GM18508 (cell line): ENCODE measurements around the gene EEIG1.
"Not testable (repeated sequence)": the region's sequence is repeated elsewhere in the genome, so short reads cannot be mapped to it uniquely, and the experiment has no call there.

ENCODE experiments used
- ATAC-seq: cut with Tn5 transposase; IDR thresholded peaks from one replicate; pipeline ENCODE4 v1.9.1; 2021; ENCODE audit warnings: moderate number of reproducible peaks; ENCODE audit not compliant: insufficient read depth, unreplicated experiment

EEIG1 gene

DNA sequence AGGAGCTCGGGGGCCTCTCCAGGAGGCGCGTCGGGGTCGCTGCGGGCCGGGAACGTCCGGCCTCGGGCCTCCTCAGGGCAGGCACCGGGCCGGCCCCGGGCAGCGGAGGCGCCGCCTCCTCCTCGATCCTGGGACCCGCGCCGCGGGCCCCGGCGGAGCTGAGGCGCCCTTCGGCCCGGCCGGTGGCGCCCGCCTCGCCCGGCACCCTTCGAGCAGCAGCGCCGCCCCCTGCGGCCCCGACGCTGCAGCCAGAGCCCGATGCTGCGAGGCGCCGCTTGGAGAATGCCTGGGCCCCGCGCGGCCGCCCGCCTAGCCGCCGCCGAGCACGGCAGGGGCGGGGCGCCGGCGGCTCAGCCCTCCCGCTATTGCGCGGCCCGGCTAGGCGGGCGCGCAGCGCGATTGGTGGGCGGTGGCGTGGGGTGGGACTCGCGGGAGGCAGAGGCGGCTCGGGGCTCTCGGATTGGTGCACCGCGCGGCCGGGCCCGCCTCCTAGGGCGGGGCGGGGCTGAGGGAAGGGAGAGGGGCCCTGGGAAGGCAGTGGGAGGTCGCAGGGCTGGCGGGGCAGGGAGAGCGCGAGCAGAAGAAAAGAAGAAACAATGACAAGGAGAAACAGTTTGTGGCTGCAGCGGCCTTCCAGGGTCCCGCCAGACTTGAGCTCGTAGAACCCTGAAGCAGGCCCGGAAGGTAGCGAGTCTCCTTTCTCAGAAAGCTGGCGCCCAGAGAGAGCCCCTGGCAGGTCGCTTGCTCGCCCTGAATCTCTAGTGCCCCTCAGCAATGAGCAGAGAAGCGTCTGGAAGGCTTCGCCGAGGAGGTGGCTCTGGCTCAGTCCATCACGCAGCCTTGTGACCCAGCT lies at the start of gene EEIG1:
Gene EEIG1, minus strand, starts transcription at position 284 of the 853 bp plus-strand sequence. CDS start 852 bp downstream, outside the sequence.
- no peak for ATAC-seq

DNA sequence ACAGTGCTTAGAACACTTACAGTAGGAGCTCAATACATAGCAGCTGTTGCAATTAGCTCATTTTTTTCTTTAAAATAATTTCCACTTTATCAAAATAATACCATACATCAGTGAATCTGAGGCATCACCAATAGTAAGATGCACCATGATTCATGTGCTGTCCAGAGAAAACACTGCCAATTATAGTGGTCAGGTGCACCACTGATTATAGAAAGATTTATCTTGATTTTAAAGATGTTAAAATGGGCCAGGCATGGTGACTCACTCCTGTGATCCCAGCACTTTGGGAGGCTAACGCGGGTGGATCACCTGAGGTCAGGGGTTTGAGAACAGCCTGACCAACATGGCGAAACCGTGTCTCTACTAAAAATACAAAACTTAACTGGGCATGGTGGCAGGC lies 46.9 kb upstream of the EEIG1 start:
- ATAC-seq = no peak

DNA sequence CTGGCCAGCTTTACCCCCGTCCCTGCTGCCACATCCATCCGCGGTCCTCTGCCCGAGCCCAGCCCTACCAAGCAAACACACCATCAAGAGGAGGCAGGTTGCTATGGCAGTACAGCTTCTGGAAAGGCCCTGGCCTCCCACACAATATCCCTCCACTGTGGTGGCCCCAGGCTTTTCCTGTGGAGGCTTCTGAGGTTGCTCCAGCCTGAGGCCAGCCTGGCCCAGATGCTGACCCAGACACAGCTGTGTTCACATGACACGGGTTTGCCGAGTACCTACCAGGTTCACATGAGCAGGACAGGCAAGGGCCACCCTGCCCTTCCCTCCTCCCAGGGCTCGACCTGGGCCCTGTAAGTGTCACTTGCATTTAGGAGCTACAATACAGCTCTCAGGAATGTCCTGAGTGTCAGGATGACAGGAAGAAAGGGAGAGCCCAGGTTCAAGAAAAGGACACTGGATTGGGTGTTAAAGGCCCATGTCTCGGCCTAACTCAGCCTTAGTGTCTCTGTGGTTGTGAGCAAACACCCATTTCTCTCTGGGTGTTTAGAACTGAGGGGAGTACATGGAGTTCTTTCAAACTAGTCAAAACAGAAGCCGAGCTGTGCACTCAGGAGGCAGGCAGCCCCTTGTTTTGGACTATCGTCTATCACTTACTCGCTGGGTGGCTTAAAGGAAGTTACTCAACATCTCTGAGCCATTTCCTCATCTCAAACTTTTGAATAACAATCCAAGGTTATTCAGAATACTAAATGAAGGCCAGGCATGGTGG lies 46.2 kb upstream of the EEIG1 start:
- ATAC-seq = no peak

DNA sequence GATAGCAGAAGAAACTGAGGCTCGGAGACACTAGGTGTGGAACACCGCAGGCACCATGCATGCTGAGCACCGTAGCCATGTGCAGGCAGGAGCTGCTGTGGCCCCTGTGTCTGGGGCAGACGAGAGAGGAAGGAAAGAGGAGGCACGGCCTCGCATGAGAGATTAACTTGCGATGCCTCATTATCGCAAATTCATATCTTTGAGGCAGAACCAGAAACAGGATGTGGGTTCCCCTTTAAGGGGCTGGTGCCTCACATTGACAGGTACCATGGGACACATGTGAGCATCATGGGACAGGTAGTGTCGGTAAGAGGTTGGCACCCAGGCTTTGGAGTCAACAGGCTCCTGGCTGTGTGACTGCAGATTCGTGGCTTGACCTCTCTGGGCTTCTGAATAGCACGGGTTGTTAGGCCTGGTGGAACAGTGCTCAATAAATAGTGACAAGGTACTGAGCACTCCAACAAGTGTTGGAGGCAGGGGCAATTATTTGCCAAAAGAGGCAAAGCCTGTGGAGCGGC lies 45.5 kb upstream of the EEIG1 start:
- ATAC-seq = no peak

DNA sequence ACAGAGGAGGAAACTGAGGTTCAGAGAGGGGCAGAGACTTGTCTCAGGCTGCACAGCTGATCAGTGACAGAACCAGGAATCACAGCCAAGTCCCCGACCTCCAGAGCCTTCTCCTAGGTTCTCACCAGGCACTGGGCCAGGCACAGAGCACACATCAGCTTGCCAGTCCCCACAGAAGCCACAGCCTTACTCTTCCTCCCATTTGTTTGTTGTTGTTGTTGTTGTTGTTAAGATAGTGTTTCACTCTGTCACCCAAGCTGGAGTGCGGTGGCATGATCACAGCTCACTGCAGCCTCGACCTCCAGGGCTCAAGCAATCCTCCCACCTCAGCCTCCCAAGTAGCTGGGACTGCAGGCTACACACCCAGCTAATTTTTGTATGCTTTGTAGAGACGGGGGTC lies 44.9 kb upstream of the EEIG1 start:
- ATAC-seq = no peak

DNA sequence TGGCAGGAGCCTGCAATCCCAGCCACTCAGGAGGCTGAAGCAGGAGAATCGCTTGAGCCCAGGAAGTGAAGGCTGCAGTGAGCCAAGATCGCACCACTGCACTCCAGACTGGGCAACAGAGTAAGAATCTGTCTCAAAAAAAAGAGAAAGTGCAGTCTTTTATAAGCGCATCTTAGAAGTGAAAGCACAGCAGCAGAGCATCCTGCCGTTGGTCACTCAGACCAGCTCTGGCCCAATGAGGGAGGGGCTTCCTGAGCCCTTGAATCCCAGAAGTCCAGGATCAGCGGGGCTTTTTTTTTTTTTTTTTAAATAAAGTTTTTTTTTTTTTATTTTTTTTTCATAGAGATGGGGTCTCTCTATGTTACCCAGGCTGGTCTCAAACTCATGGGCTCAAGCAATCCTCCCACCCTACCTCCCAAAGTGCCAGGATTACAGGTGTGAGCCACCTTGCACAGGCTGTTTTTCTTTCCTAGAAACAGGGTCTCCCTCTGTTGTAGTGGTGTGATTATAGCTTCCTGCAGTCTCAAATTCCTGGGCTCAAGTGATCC lies 44.0 kb upstream of the EEIG1 start:
- no peak for ATAC-seq

DNA sequence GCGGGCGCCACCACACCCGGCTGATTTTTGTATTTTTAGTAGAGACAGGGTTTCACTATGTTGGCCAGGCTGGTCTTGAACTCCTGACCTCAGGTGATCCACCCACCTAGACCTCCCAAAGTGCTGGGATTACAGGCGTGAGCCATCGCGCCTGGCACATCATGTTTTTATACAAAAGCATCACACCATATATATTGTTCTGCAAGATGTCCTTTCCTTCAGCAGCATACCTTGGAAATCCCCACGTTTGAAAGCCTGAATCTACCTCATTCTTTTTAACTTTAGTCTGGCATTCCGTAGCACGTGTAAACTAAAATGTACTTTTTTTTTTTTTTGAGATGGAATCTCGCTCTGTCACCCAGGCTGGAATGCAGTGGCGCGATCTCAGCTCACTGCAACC lies 42.9 kb upstream of the EEIG1 start:
- ATAC-seq = not testable (repeated sequence)

DNA sequence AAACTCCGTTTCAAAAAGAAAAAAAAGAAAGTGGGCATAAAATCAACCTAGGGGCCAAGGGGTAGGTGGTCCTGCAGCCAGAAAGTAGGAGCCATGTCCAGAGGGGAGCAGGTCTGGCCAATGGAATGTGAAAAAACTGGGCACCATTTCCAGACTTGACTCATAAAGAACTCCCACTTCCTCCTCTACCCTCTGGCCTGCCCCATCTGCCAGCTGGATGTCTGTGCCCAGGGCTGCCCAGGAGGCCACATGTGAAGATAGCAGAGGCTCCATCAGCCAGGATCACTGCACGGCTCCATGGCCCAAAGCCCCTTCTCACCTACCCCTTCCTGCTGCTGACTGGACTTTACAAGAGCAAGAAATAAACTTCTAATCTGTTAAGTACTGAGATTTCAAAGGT lies 42.1 kb upstream of the EEIG1 start:
- ATAC-seq = no peak

DNA sequence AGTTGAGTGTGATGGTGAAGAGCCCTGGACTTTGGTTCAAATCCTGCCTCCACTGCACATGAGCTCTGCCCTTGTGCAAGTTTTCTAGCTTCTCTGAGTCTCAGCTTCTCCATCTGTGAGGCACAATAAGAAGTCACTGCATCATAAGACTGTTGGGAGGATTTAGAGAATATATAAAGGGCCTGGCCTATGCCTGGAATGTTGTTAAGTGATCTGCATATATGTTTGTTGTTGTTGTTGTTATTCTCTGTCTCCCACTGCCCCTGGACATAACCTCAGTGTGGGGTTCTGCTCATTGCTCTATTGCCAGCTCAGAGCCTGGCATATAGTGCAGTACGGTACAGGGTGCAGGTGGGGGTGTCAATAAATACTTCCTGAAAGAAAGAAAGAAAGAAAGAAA lies 40.3 kb upstream of the EEIG1 start:
- no peak for ATAC-seq

DNA sequence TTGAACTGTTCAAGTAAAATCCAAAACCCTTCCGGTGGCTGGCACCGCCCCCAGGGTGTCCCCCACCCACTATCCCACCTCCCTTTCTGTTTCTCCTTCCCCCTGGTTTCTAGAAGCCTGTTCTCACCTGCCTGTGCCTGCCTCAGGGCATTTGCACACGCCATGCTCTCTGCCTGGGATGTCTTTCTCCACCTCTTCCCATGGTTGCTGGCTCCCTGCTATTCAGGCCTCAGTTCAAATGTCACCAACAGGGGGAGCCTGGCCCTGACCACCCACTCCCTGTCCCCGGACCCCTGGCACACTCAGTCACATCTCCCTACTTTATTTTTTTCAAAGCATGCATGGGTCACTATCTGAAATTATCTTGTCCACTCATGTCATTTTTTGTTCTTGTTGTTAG lies 39.9 kb upstream of the EEIG1 start:
- no peak for ATAC-seq

DNA sequence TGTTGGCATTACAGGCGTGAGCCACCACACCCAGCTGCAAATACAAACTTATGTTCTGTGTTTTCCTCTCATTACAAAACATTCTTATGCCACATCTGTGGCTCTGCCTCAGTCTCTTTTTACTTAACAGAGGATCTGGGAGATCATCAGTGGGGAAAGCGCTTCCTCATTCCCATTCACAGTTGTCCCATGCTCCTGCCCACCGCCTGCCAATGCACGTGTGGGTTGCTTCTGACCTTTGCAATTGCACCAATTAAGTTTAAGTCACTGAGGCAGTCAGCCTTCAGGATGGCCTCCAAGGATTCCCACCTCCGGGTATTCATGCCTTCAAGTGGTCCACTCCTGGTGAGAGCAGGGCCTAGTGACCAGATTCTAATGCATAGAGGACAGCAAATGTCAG lies 34.9 kb upstream of the EEIG1 start:
- ATAC-seq = no peak

DNA sequence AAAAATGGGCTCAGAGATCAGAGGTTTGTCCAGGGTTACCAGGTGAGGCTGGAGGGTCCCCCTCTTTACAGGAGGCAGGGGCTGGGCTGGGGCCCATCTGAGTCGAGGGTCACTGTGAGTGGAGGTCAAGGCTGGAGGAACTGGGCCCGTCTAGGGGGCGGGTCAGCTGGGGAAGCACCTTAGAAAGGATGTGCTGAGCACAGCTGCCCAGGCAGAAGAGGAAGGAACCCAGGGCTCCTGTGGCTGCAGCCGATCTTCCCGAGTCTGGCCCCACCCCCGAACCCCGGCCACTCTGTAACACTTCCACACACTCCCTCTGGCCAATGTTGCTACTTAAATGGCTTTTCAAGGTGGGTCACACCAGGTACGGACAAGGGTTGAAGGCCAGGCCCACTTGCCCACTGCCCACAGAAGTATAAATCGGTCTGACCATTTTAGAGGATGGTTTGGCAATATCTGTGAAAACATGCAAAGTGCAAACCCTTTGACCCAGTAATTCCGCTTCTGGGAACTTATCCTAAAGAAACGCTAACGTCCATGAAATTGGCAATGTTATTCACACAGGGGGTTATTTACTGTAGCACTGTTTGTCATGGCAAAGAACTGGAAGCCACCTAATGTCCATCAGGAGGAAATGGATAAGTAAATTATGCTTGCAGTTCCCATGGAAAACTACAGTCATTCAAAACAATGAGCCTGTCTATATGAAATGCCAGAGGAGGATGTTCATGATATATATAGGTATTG lies 30.5 kb upstream of the EEIG1 start:
- ATAC-seq = no peak

DNA sequence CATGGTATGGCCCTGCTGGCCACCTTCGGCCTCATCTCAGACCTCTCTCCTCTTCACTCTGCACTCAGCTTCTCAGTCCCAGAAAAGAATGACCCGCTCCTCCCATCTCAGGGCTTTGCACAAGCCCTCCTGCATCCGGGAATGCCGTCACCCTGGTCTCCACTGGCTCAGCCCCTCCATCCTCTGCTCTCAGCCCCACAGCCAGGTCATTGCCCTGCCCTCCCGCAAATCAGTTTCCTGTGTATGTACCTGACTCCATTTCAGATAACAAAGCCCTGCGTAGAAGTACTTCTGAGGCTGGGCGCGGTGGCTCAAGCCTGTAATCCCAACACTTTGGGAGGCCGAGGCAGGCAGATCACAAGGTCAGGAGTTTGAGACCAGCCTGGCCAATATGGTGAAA lies 28.9 kb upstream of the EEIG1 start:
- ATAC-seq = no peak

DNA sequence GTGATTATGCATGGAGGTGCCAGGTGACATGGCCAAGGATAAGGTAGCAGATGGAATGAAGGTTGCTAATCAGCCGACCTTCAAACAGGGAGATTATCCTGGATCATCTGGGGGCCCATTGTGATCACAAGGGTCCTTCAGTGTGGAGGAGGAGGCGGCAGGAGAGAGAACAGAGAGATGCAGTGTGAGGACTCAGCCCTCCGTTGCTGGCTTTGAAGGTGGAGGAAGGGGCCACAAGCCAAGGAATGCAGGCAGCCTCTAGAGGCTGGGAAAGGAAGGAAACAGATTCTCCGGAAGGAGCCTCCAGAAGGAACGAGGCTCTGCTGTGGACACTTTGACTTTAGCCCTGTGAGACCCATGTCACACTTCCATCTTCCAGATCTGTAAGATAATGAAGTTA lies 27.4 kb upstream of the EEIG1 start:
- no peak for ATAC-seq

DNA sequence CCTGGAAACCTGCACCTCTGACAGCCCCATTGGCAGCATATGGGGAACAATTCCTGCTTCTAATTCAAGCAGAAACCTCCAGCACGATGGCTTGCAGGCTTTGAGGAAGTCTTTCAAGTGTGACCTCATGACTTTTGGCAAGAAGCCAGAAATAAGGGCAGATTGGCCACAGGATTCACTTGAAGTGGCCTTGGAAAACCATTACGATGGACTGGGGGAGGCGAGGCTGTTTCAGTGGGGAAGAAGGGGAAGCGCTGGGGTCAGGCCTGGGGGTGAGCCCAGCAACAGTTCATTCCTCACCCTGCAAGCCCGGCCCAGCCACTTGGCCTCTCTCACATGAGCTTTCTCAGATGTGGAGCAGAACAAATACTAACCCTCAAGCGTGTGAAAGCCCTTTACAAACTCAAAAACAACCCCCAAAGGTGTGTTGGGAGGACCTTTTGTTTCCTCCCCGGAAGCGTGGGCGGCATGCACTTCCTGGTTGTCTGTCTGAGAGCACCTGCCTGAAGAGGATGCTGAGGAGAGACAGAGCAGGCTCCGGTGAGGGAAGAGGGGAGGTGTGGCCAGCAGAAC lies 26.9 kb upstream of the EEIG1 start:
- no peak for ATAC-seq

DNA sequence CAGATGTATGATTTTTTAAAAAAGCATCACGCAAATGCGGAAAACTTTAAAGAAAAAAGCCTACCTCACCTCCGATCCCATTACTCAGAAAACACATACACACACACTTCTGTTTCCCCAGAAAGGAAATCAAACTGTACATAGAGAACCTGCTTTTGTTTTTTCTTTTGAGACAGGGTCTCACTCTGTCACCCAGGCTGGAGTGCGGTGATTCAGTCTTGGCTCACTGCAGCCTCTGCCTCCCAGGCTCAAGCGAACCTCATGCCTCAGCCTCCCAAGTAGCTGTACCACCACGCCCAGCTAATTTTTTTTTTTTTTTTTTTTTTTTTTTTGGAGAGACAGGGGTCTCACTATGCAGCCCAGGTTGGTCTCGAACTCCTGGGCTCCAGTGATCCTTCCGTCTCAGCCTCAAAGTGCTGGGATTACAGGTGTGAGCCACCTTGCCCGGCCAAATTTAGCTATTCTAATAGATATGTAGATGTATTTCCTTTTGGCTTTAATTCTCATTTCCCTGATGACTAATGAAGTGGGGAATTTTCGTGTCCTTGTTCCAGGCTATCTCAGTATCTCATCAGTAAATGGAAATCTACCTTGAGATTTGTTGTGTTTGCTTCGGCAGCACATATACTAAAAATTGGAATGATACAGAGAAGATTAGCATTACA lies 25.7 kb upstream of the EEIG1 start:
- ATAC-seq = no peak

DNA sequence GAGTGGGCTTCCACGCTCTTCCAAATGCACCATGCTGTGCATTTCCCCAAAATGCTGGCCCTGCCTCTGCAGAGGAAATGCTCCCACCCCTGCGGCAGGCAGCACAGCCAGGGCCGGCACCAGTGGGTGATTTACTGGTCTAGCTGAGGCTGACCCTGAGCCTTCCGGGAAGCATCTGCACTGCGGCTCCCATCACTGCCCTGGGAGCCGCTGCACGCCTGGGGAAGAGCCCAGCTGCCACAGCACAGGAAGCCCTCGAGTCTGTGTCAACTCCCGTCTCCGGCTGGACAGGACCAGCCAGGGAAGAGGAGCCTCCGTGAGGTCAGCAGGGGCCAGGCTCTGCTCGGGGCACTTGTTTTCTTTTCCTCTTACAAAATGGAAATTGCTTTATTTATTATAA lies 25.1 kb upstream of the EEIG1 start:
- ATAC-seq = no peak

DNA sequence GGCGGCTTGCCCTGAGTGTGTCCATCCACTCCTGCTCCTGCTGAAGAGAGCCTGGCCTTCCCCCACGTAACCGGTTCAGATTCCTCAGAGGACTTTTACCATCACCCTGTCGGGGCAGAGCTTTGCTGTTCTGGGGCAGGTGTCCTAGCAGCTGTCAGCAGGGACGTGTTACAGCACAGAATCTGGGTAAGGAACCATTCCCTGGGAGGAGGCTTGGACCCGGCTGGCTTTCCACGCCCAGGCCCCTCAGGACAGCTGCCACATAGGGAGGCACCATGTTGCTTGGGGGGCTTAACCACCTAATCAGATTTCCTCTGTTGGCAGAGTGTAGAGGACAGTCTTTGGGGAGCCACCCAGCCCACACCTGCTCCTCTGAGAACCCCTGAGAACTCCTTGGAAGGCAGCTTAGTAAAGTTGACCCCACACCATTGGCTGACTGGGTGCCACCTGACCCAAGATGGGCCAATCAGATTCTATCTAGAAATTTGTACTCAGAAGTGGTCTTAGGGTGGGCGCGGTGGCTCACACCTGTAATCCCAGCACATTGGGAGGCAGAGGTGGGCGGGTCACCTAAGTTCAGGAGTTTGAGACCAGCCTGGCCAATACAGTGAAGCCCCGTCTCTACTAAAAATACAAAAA lies 23.3 kb upstream of the EEIG1 start:
- ATAC-seq = no peak

DNA sequence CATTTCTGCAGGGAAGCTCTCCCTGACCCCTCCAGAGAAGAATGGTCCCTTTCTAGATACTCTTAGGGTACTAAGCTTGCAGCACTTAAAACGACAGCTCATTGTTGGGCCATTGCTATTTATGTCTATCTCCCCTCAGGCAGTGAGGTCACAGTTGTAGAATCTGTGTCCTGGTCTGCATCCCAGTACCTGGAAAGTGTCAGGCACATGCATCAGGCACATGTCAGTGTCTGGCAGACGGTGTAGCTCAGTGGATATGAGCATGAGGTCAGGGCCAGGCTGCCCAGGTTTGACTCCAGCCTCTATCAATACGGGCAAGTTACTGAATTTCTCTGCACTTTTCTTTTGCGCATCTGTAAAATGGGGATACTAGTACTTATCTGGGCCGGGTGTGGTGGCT lies 22.2 kb upstream of the EEIG1 start:
- ATAC-seq = no peak
